Endothelial cell of umbilical vein (primary cell): Measurements from ENCODE around the gene MLEC.

ENCODE experiments used
- CTCF ChIP-seq, 2 donors: IDR thresholded peaks; 1 replicate in 1 of 2; 2 replicates in 1 of 2; pipeline ENCODE4 v1.5.1; 2011; ENCODE audit warnings: low read length in 2 of 2, mild to moderate bottlenecking in 2 of 2, moderate library complexity in 2 of 2, control low read depth in 1 of 2, inconsistent platforms in 1 of 2, low read depth in 1 of 2; ENCODE audit not compliant: insufficient read depth in 1 of 2; ENCODE audit errors: extremely low read depth in 1 of 2
- JUN ChIP-seq: IDR thresholded peaks from 2 replicates; pipeline ENCODE4 v1.6.1; 2011; ENCODE audit warnings: borderline replicate concordance, low read depth; ENCODE audit not compliant: insufficient read length, insufficient read depth

GRCh38 chr12:120666571-120667390 lies 20.2 kb upstream of the MLEC start:
- no peak for TF ChIP-seq JUN
- TF ChIP-seq CTCF (IDR thresholded peaks at IDR 0.05; ENCODE audit: extremely low read depth in 1 of 2, insufficient read depth in 1 of 2, low read depth in 1 of 2, low read length in 2 of 2): no peak
